ENCODE measurements around the gene TRNT1. TPM values are rescaled to one million over a fixed set of nuclear protein-coding genes. Genes with fewer than 3 reads are reported as not detected.

The TRNT1 gene
- total RNA-seq, 2 donors from 2014 or later = 29.7 to 70.0 TPM

DNA sequence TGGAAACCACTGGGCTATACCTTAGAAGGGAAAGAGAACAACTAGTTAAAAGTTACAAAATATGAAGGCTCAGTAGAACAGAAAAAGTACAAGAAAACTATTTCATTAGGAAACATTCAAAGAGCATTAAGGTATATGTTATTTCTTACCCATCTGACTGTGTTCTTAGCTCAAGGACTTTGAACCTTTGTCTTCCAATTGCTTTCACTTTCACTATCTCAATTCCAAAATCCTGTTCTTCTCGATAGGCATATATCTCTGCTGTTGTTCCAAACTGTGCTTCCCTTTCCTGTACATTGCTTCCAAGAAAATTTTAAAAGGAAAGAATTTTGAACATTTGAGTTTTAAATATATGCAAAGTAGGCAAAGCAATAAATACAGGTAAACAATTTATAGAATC lies 45.9 kb downstream of the TRNT1 start:
- H3K36me3 Mint-ChIP-seq = peaks cover 11% of the 10 kb centered on the region
- no peaks in the 10 kb centered on the region for H3K27me3 Mint-ChIP-seq
- ATAC-seq (peak; percentile 52 to 75), DNase-seq (ENCODE audit: low spot score) (no peak)
- peaks cover 31 to 51% of the 10 kb centered on the region in 2 donors for H3K4me1 Mint-ChIP-seq (ENCODE audit: low read depth in 2 of 2)
- H3K9me3 Mint-ChIP-seq = no peaks in the 10 kb centered on the region
- H3K27ac Mint-ChIP-seq = peak overlapping the region; percentile 93 to 94
- peak overlapping the region; percentile 76 for H3K4me3 Mint-ChIP-seq

- peak overlapping the region; percentile 92 to 93 for H3K27ac Mint-ChIP-seq
- H3K27me3 Mint-ChIP-seq = no peaks in the 10 kb centered on the region
- H3K9me3 Mint-ChIP-seq = no peaks in the 10 kb centered on the region
- peak overlapping the region; percentile 92 for H3K4me3 Mint-ChIP-seq
- ATAC-seq (no peak), DNase-seq (ENCODE audit: low spot score) (no peak)
- H3K36me3 Mint-ChIP-seq = peaks cover 10% of the 10 kb centered on the region
- peaks cover 35 to 50% of the 10 kb centered on the region in 2 donors for H3K4me1 Mint-ChIP-seq (ENCODE audit: low read depth in 2 of 2)
Measured at GRCh38 chr3:3177861-3178497, 51.2 kb downstream of the TRNT1 start.

- DNase-seq (ENCODE audit: low spot score) = no peak
- Mint-ChIP-seq H3K36me3 (peaks cover 8% of the 10 kb centered on the region), H3K4me1 (ENCODE audit: low read depth in 2 of 2) (peaks cover 31 to 45% of the 10 kb centered on the region in 2 donors)
Measured at GRCh38 chr3:3178498-3179328, 52.0 kb downstream of the TRNT1 start.

GRCh38 chr3:3179407-3180094 lies 52.8 kb downstream of the TRNT1 start, which contains the start of gene CRBN:
TSS of gene CRBN (minus strand) at chr3:3179691. CDS start at chr3:3179687, 4 bp downstream.
- DNase-seq (ENCODE audit: low spot score) = peak; percentile 90
- H3K4me1 Mint-ChIP-seq (ENCODE audit: low read depth in 2 of 2) = peaks cover 27 to 41% of the 10 kb centered on the region in 2 donors
- peak; percentile 99 for ATAC-seq
- no peaks in the 10 kb centered on the region for H3K9me3 Mint-ChIP-seq
- H3K27ac Mint-ChIP-seq = peak within 1 kb of the TSS; percentile 92 to 93
- peak within 1 kb of the TSS; percentile 92 for H3K4me3 Mint-ChIP-seq
- no peaks in the 10 kb centered on the region for H3K27me3 Mint-ChIP-seq
- peaks cover 4% of the 10 kb centered on the region for H3K36me3 Mint-ChIP-seq

More at GRCh38 chr3:3178498-3179328, 52.0 kb downstream of the TRNT1 start:
- peak overlapping the region; percentile 92 for H3K4me3 Mint-ChIP-seq
- H3K9me3 Mint-ChIP-seq = no peaks in the 10 kb centered on the region
- H3K27ac Mint-ChIP-seq = peak overlapping the region; percentile 92 to 93
- peak in 1 of 2 donors; percentile 1 for ATAC-seq
- no peaks in the 10 kb centered on the region for H3K27me3 Mint-ChIP-seq

- no peak for DNase-seq (ENCODE audit: low spot score)
- H3K4me3 Mint-ChIP-seq = peak overlapping the region; percentile 33
- no peak for ATAC-seq
- H3K9me3 Mint-ChIP-seq = no peaks in the 10 kb centered on the region
- peaks cover 4% of the 10 kb centered on the region for H3K36me3 Mint-ChIP-seq
- H3K27me3 Mint-ChIP-seq = no peaks in the 10 kb centered on the region
- H3K27ac Mint-ChIP-seq = no peak overlapping the region
- H3K4me1 Mint-ChIP-seq (ENCODE audit: low read depth in 2 of 2) = peaks cover 27 to 34% of the 10 kb centered on the region in 2 donors
Measured at GRCh38 chr3:3180456-3180855, 53.7 kb downstream of the TRNT1 start.

DNA sequence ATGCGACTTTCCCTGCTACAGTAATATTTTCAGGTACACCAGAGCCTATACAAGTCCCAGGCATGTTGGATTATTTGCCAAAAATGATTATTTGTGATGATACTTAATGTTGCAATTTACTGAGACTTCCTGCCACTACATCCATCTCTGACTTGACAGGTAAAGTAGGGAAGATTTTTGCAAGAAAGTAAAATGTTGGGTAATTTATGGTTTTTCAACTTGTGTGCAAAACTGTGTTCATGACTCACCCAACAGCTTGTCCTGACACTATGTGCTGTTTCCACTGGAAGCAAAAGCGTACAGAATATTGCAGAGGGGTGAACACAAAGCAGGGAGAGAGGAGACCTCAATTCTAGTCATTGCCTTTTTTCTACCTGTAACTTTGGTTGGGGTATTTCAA lies 58.1 kb downstream of the TRNT1 start:
- no peak overlapping the region for H3K27ac Mint-ChIP-seq
- H3K9me3 Mint-ChIP-seq = no peaks in the 10 kb centered on the region
- DNase-seq (ENCODE audit: low spot score) = no peak
- no peaks in the 10 kb centered on the region for H3K27me3 Mint-ChIP-seq
- H3K36me3 Mint-ChIP-seq = peaks cover 9% of the 10 kb centered on the region
- peaks cover 0 to 4% of the 10 kb centered on the region in 2 donors for H3K4me1 Mint-ChIP-seq (ENCODE audit: low read depth in 2 of 2)
- H3K4me3 Mint-ChIP-seq = no peak overlapping the region
- no peak for ATAC-seq

GRCh38 chr3:3189102-3189727 lies 62.5 kb downstream of the TRNT1 start:
- H3K27me3 Mint-ChIP-seq = no peaks in the 10 kb centered on the region
- DNase-seq (ENCODE audit: low spot score) (no peak), ATAC-seq (no peak)
- H3K27ac Mint-ChIP-seq = no peak overlapping the region
- H3K4me1 Mint-ChIP-seq (ENCODE audit: low read depth in 2 of 2) = peaks cover 14 to 22% of the 10 kb centered on the region in 2 donors
- H3K36me3 Mint-ChIP-seq = peaks cover 9% of the 10 kb centered on the region
- H3K9me3 Mint-ChIP-seq = no peaks in the 10 kb centered on the region
- no peak overlapping the region for H3K4me3 Mint-ChIP-seq

DNA sequence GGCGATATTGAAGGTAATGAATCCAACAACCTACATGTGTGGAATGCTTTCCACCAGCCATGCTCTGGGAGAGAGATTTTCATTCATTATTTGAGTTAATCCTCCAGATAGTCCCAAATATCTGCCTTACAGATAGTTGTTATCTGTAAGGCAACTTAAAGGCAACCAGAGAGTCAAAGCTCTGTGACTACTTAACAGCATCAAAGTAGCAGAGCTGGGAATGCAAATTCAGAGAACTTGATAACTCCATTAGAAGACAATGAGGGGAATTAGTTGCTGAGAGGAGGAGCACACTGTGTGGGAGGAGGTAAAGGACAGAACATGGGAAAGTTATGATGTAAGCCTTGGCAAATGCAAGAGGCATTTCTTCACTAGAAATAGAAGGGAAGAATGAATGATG lies 63.2 kb downstream of the TRNT1 start:
- Mint-ChIP-seq H3K9me3 (no peaks in the 10 kb centered on the region), H3K36me3 (peaks cover 9% of the 10 kb centered on the region), H3K27me3 (no peaks in the 10 kb centered on the region), H3K4me3 (no peak overlapping the region), H3K27ac (no peak overlapping the region), H3K4me1 (ENCODE audit: low read depth in 2 of 2) (peaks cover 15 to 24% of the 10 kb centered on the region in 2 donors)
- ATAC-seq = no peak
- no peak for DNase-seq (ENCODE audit: low spot score)

DNA sequence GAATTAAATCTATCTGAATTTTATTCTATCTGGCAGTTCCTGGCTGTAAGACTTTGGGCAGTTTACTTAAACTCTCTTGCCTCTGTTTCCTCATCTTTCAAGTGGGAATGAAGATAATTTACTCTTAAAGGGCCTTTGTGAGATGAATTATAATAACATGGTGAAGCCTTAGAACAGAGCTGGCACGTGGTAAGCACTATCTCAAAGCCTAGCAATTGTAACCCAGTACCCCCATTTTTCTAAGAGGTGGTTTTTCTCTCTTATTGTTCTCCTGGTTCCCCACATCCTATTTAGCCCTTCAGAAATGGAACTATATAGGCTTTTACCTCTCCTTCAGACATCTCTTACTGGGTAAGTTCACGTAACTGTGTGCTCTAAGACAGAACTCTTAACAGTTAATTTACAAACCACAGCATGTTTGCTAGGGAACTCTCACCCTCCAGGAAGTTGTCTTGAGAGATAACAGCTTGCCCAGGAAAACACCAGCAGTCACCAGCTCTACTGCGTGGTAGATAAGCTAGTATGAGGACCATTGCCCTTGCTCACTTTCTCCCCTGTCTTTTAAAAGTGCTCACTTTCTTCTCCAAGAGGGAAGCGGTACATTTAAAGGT lies 65.0 kb downstream of the TRNT1 start:
- Mint-ChIP-seq H3K27ac (peak overlapping the region; percentile 56 to 67), H3K4me1 (ENCODE audit: low read depth in 2 of 2) (peaks cover 18 to 29% of the 10 kb centered on the region in 2 donors), H3K36me3 (no peaks in the 10 kb centered on the region), H3K27me3 (no peaks in the 10 kb centered on the region), H3K9me3 (no peaks in the 10 kb centered on the region), H3K4me3 (peak overlapping the region; percentile 48)
- peak; percentile 52 to 66 for ATAC-seq
- DNase-seq (ENCODE audit: low spot score) = no peak

- no peaks in the 10 kb centered on the region for H3K27me3 Mint-ChIP-seq
- peaks cover 18 to 29% of the 10 kb centered on the region in 2 donors for H3K4me1 Mint-ChIP-seq (ENCODE audit: low read depth in 2 of 2)
- DNase-seq (ENCODE audit: low spot score) (no peak), ATAC-seq (no peak)
- H3K36me3 Mint-ChIP-seq = no peaks in the 10 kb centered on the region
- H3K27ac Mint-ChIP-seq = peak overlapping the region; percentile 56 to 67
- H3K9me3 Mint-ChIP-seq = no peaks in the 10 kb centered on the region
- peak overlapping the region; percentile 48 for H3K4me3 Mint-ChIP-seq
Measured at GRCh38 chr3:3192286-3192675, 65.5 kb downstream of the TRNT1 start.

DNA sequence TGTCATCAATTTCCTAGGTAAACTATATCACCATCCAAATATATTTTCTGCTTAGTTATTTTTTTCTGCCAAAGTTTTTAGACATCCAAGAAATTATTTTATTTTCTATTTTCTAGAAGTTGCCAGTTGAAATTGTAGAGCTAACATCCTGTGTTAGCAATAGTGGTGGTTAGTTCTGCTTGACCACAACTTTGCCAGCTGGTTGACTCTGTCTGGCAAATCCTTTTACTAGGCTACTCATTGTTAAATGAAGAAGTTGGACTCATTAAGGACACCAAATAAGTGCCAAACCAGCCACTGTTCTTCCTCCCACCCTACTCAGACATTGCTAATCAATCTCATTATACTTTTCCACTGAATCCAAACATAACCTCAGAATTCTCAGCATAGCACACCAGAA lies 68.1 kb downstream of the TRNT1 start:
- H3K9me3 Mint-ChIP-seq = no peaks in the 10 kb centered on the region
- H3K27ac Mint-ChIP-seq = no peak overlapping the region
- no peak overlapping the region for H3K4me3 Mint-ChIP-seq
- no peaks in the 10 kb centered on the region for H3K27me3 Mint-ChIP-seq
- DNase-seq (ENCODE audit: low spot score) = no peak
- ATAC-seq = no peak
- H3K4me1 Mint-ChIP-seq (ENCODE audit: low read depth in 2 of 2) = peaks cover 18 to 25% of the 10 kb centered on the region in 2 donors
- no peaks in the 10 kb centered on the region for H3K36me3 Mint-ChIP-seq

GRCh38 chr3:3196148-3196861 lies 69.6 kb downstream of the TRNT1 start:
- H3K4me1 Mint-ChIP-seq (ENCODE audit: low read depth in 2 of 2) = peaks cover 24 to 31% of the 10 kb centered on the region in 2 donors
- no peak overlapping the region for H3K27ac Mint-ChIP-seq
- H3K36me3 Mint-ChIP-seq = no peaks in the 10 kb centered on the region
- H3K4me3 Mint-ChIP-seq = no peak overlapping the region
- no peaks in the 10 kb centered on the region for H3K9me3 Mint-ChIP-seq
- no peak for DNase-seq (ENCODE audit: low spot score)
- no peak for ATAC-seq
- H3K27me3 Mint-ChIP-seq = no peaks in the 10 kb centered on the region

Data from natural killer cell treated with Interleukin-12 subunit alpha and Interleukin-12 subunit beta and Interleukin-15 and Interleukin-18, amount 100 ng/mL, for 72 hours (primary cell).